ENCODE data around the gene ANKZF1.

DNA sequence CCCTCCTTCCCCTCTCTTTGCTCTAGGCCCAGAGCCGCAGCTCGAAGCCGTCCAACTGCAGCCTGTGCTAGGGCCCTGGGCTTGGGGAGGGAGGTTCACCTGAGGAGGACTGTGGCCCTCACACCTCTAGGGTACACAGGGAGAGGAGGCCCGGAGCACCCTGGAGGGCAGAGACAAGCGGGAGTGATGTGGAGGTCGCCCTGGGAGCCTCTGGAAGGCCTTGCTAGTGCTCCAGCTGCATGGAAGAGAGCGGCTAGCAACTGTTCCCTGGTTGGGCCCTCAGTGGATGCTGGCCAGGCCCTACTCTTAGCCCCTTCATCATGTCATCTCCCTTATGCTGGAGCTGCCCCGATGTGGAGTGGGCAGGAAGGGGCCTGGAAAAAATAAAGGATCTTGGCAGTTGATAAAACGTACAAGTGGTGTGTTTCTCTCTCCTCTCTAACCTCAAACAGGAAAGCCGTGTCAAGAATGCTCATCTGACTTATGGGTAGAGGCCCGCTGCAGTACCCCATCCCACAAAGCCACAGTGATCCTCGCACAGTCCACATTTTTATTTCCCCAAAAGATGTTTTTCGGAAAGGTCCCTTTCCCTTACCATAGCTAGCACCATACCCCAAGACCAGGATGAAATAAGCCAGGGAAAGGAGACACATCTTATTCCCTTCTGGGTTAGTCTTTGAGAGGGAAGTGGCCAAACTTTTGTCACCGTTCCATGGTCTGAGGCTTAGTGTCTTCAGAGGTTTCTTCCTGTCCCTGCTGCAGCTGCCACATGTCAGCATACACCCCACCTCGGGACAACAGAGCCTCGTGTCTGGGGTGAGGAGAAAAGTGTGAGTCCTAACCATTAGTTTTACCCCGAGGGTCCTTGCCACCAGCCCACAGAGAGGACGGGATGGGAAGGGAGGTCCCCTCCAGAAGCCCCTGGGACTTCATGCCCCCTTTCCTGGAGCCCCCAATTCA, 20.1 kb upstream of the ANKZF1 start:
- TF ChIP-seq, protein P1, sequence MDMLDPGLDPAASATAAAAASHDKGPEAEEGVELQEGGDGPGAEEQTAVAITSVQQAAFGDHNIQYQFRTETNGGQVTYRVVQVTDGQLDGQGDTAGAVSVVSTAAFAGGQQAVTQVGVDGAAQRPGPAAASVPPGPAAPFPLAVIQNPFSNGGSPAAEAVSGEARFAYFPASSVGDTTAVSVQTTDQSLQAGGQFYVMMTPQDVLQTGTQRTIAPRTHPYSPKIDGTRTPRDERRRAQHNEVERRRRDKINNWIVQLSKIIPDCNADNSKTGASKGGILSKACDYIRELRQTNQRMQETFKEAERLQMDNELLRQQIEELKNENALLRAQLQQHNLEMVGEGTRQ (IDR thresholded peaks at IDR 0.05; ENCODE audit: low read depth, low read length), result no peak
- TF ChIP-seq FOS (IDR thresholded peaks at IDR 0.05; ENCODE audit: low read depth, low read length), result no peak
- TF ChIP-seq, protein P2, sequence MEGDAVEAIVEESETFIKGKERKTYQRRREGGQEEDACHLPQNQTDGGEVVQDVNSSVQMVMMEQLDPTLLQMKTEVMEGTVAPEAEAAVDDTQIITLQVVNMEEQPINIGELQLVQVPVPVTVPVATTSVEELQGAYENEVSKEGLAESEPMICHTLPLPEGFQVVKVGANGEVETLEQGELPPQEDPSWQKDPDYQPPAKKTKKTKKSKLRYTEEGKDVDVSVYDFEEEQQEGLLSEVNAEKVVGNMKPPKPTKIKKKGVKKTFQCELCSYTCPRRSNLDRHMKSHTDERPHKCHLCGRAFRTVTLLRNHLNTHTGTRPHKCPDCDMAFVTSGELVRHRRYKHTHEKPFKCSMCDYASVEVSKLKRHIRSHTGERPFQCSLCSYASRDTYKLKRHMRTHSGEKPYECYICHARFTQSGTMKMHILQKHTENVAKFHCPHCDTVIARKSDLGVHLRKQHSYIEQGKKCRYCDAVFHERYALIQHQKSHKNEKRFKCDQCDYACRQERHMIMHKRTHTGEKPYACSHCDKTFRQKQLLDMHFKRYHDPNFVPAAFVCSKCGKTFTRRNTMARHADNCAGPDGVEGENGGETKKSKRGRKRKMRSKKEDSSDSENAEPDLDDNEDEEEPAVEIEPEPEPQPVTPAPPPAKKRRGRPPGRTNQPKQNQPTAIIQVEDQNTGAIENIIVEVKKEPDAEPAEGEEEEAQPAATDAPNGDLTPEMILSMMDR (conservative IDR thresholded peaks at IDR 0.05; ENCODE audit: low read depth, low read length), result no peak
- TF ChIP-seq NFE2L2 (IDR thresholded peaks at IDR 0.05; ENCODE audit: low read depth, low read length), result no peak
- no peak for TF ChIP-seq CEBPB (IDR thresholded peaks at IDR 0.05; ENCODE audit: low read depth, low read length)
